Neural crest cell (in vitro differentiated cells): ENCODE results near the gene SORL1-AS1.

Experiments
- DNase-seq: peaks from one replicate; pipeline ENCODE4 v3.0.0; 2021; ENCODE audit warnings: low read depth, mixed read lengths, low spot score
- H3K27ac Mint-ChIP-seq: one replicate; pipeline ENCODE4 v1.8.0; 2021; ENCODE audit warnings: mild to moderate bottlenecking, mixed read lengths; ENCODE audit not compliant: unreplicated experiment
- H3K27me3 Mint-ChIP-seq: 2 replicates; pipeline ENCODE4 v1.8.0; 2021; ENCODE audit warnings: low read depth, mild to moderate bottlenecking, mixed read lengths
- H3K36me3 Mint-ChIP-seq: 2 replicates; pipeline ENCODE4 v1.8.0; 2021; ENCODE audit warnings: low read depth, mild to moderate bottlenecking, mixed read lengths
- H3K4me1 Mint-ChIP-seq: 2 replicates; pipeline ENCODE4 v1.8.0; 2021; ENCODE audit warnings: mixed read lengths
- H3K4me3 Mint-ChIP-seq: one replicate; pipeline ENCODE4 v1.8.0; 2021; ENCODE audit warnings: mild to moderate bottlenecking, mixed read lengths
- H3K9me3 Mint-ChIP-seq: 2 replicates; pipeline ENCODE4 v1.8.0; 2021; ENCODE audit warnings: mixed read lengths
- TF ChIP-seq, protein P1 (sequence below): fragments of 200-600 bp; sonication (generic); conservative IDR thresholded peaks from 2 replicates; pipeline ENCODE4 v1.5.0; 2021; ENCODE audit warnings: antibody characterized with exemption, mild to moderate bottlenecking

The SORL1-AS1 gene

DNA sequence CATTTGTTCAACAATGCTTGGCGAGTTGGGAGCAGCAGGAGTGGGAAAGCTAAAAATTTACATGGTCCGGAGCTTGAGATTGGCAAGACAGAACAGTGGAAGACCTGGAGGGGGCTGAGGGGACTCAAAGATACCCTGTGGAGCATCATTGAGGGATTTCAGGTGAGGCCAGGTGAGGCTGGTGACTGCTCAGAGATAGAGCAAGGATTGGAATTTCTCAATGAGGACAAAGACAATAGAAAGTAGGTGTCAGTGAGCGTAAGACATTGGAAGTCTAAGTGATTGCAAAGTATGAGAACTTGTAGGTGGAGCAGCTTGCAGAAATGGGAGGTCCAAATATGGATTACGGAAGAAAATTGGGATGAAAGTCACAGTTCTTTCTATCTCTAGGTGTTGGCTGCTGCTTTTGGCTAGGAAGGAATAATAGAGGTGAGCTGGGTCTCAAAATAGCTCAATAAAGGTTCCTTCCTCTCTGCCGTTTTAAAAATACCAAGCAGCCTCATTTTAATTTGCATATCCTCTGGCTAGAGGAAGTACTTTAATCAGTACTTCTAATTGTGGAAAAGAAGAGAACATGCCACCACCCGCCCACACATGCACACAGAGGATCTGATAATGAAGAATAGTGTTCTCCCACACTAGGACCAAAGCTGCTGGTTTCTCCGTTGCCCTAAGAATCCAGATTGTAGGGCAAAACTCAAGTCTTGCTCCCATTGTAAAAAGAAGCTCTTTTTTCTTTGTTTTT, 41.8 kb upstream of the SORL1-AS1 start:
- no peaks in the 10 kb centered on the region for H3K27me3 Mint-ChIP-seq
- no peak for DNase-seq
- peaks cover 13% of the 10 kb centered on the region for H3K36me3 Mint-ChIP-seq
- H3K9me3 Mint-ChIP-seq: peaks cover 4% of the 10 kb centered on the region
- no peak overlapping the region for H3K4me3 Mint-ChIP-seq
- peaks cover 16% of the 10 kb centered on the region for H3K4me1 Mint-ChIP-seq
- TF ChIP-seq, protein P1, sequence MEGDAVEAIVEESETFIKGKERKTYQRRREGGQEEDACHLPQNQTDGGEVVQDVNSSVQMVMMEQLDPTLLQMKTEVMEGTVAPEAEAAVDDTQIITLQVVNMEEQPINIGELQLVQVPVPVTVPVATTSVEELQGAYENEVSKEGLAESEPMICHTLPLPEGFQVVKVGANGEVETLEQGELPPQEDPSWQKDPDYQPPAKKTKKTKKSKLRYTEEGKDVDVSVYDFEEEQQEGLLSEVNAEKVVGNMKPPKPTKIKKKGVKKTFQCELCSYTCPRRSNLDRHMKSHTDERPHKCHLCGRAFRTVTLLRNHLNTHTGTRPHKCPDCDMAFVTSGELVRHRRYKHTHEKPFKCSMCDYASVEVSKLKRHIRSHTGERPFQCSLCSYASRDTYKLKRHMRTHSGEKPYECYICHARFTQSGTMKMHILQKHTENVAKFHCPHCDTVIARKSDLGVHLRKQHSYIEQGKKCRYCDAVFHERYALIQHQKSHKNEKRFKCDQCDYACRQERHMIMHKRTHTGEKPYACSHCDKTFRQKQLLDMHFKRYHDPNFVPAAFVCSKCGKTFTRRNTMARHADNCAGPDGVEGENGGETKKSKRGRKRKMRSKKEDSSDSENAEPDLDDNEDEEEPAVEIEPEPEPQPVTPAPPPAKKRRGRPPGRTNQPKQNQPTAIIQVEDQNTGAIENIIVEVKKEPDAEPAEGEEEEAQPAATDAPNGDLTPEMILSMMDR: no peak
- H3K27ac Mint-ChIP-seq: no peak overlapping the region

- Mint-ChIP-seq H3K27ac (no peak overlapping the region), H3K4me3 (no peak overlapping the region), H3K36me3 (peaks cover 4% of the 10 kb centered on the region), H3K9me3 (no peaks in the 10 kb centered on the region), H3K4me1 (peaks cover 5% of the 10 kb centered on the region), H3K27me3 (no peaks in the 10 kb centered on the region)
- TF ChIP-seq, protein P1: no peak
- DNase-seq: no peak
Measured at GRCh38 chr11:121489823-121490222, 37.1 kb upstream of the SORL1-AS1 start.

- Mint-ChIP-seq H3K9me3 (no peaks in the 10 kb centered on the region), H3K27ac (no peak overlapping the region), H3K36me3 (no peaks in the 10 kb centered on the region), H3K27me3 (no peaks in the 10 kb centered on the region), H3K4me1 (no peaks in the 10 kb centered on the region), H3K4me3 (no peak overlapping the region)
- DNase-seq: no peak
- TF ChIP-seq, protein P1: no peak
Measured at GRCh38 chr11:121488641-121489040, 35.9 kb upstream of the SORL1-AS1 start.

DNA sequence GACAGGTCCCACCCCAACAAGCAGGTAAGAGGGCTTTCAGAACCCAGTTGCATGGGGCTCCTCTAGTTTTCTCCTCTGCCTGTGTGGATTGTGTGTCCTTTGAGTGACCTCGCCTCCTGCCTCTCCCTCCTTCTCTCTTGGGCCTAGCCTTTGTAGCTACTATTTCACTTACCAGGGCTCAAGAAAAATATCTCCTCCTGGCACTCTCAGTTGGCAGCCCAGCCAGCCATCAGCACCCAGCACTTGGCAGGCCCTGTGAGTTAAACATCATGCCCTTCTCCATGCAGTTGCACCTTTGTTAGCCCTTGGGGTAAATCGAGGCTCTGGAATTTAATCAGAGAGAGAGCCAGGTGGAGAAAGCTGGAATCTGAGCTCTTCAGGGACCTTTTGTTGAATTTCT, 35.4 kb upstream of the SORL1-AS1 start:
- TF ChIP-seq, protein P1: no peak
- Mint-ChIP-seq H3K9me3 (no peaks in the 10 kb centered on the region), H3K4me3 (no peak overlapping the region), H3K27me3 (no peaks in the 10 kb centered on the region), H3K36me3 (no peaks in the 10 kb centered on the region), H3K27ac (no peak overlapping the region), H3K4me1 (no peaks in the 10 kb centered on the region)
- DNase-seq: no peak

- no peaks in the 10 kb centered on the region for H3K27me3 Mint-ChIP-seq
- no peak overlapping the region for H3K4me3 Mint-ChIP-seq
- TF ChIP-seq, protein P1: no peak
- H3K36me3 Mint-ChIP-seq: no peaks in the 10 kb centered on the region
- H3K4me1 Mint-ChIP-seq: no peaks in the 10 kb centered on the region
- no peak overlapping the region for H3K27ac Mint-ChIP-seq
- DNase-seq: no peak
- no peaks in the 10 kb centered on the region for H3K9me3 Mint-ChIP-seq
Measured at GRCh38 chr11:121487191-121487590, 34.4 kb upstream of the SORL1-AS1 start.
